H9 (cell line): ENCODE results near the gene PFKP. TPM values are rescaled to one million over a fixed set of nuclear protein-coding genes. Genes with fewer than 3 reads are reported as not detected.

ENCODE experiments used
- DNase-seq: peaks from one replicate; pipeline ENCODE4 v3.0.0-alpha.2; 2017
- H2AFZ ChIP-seq: one replicate; pipeline ENCODE4 v1.6.1; 2013; ENCODE audit warnings: mild to moderate bottlenecking, low read length, control low read depth, moderate library complexity
- H2AK5ac ChIP-seq: 2 replicates; pipeline ENCODE4 v1.6.1; 2013; ENCODE audit warnings: low read length, control low read depth, mixed read lengths; ENCODE audit not compliant: insufficient read length
- H2BK120ac ChIP-seq: one replicate; pipeline ENCODE4 v1.6.1; 2013; ENCODE audit warnings: low read depth, mild to moderate bottlenecking, low read length, control low read depth, inconsistent platforms; ENCODE audit not compliant: poor library complexity, severe bottlenecking
- H2BK12ac ChIP-seq: 2 replicates; pipeline ENCODE4 v1.6.1; 2013; ENCODE audit warnings: low read length, control low read depth, mixed read lengths, low read depth; ENCODE audit not compliant: insufficient read length
- H2BK15ac ChIP-seq: 2 replicates; pipeline ENCODE4 v1.6.1; 2013; ENCODE audit warnings: low read depth, low read length, control low read depth
- H2BK20ac ChIP-seq: one replicate; pipeline ENCODE4 v1.6.1; 2013; ENCODE audit warnings: low read depth, mild to moderate bottlenecking, low read length, control low read depth, inconsistent platforms; ENCODE audit not compliant: poor library complexity, severe bottlenecking
- H2BK5ac ChIP-seq: 2 replicates; pipeline ENCODE4 v1.6.1; 2013; ENCODE audit warnings: low read length, control low read depth, mixed read lengths; ENCODE audit not compliant: insufficient read length
- H3K14ac ChIP-seq: 2 replicates; pipeline ENCODE4 v1.6.1; 2013; ENCODE audit warnings: low read length, control low read depth; ENCODE audit not compliant: insufficient read depth
- H3K18ac ChIP-seq: 2 replicates; pipeline ENCODE4 v1.6.1; 2013; ENCODE audit warnings: low read depth, mild to moderate bottlenecking, mixed read lengths, low read length, control low read depth; ENCODE audit not compliant: insufficient read length
- H3K23ac ChIP-seq: 2 replicates; pipeline ENCODE4 v1.6.1; 2013; ENCODE audit warnings: low read length, control low read depth, mixed read lengths, low read depth; ENCODE audit not compliant: insufficient read length
- H3K23me2 ChIP-seq: 2 replicates; pipeline ENCODE4 v1.6.1; 2013; ENCODE audit warnings: low read depth, mild to moderate bottlenecking, mixed read lengths, low read length, control low read depth; ENCODE audit not compliant: insufficient read length, poor library complexity, severe bottlenecking
- H3K27ac ChIP-seq: 2 replicates; pipeline ENCODE4 v1.5.1; 2013; ENCODE audit warnings: low read length, control low read depth, mixed read lengths, low read depth; ENCODE audit not compliant: insufficient read length
- H3K27me3 ChIP-seq: 2 replicates; pipeline ENCODE4 v1.6.1; 2013; ENCODE audit warnings: low read length, control low read depth, inconsistent platforms; ENCODE audit not compliant: insufficient read depth
- H3K4ac ChIP-seq: 2 replicates; pipeline ENCODE4 v1.6.1; 2013; ENCODE audit warnings: low read depth, mild to moderate bottlenecking, control low read depth, inconsistent platforms, low read length, moderate library complexity
- H3K4me1 ChIP-seq: 2 replicates; pipeline ENCODE4 v1.6.1; 2013; ENCODE audit warnings: low read length, control low read depth, inconsistent platforms; ENCODE audit not compliant: insufficient read depth
- H3K4me2 ChIP-seq: 2 replicates; pipeline ENCODE4 v1.6.1; 2013; ENCODE audit warnings: low read length, control low read depth, mixed read lengths; ENCODE audit not compliant: insufficient read length, insufficient read depth
- H3K56ac ChIP-seq: 2 replicates; pipeline ENCODE4 v1.6.1; 2013; ENCODE audit warnings: low read depth, mild to moderate bottlenecking, mixed read lengths, low read length, control low read depth; ENCODE audit not compliant: insufficient read length
- H3K79me1 ChIP-seq: 2 replicates; pipeline ENCODE4 v1.6.1; 2013; ENCODE audit warnings: low read depth, mild to moderate bottlenecking, moderate library complexity, low read length, control low read depth, inconsistent platforms; ENCODE audit not compliant: insufficient read depth, poor library complexity, severe bottlenecking
- H3K79me2 ChIP-seq: 2 replicates; pipeline ENCODE4 v1.6.1; 2013; ENCODE audit warnings: low read length, control low read depth, inconsistent platforms; ENCODE audit not compliant: insufficient read depth
- H3K9ac ChIP-seq: 2 replicates; pipeline ENCODE4 v1.6.1; 2013; ENCODE audit warnings: low read length, control low read depth, mixed read lengths; ENCODE audit not compliant: insufficient read length; ENCODE audit errors: extremely low read depth
- H3K9me3 ChIP-seq: one replicate; pipeline ENCODE4 v1.6.1; 2013; ENCODE audit warnings: low read depth, low read length, inconsistent platforms; ENCODE audit not compliant: control insufficient read depth
- H3T11ph ChIP-seq: one replicate; pipeline ENCODE4 v1.6.1; 2013; ENCODE audit warnings: mild to moderate bottlenecking, low read length, control low read depth, inconsistent platforms
- H4K20me1 ChIP-seq: one replicate; pipeline ENCODE4 v1.6.1; 2013; ENCODE audit not compliant: control insufficient read depth, insufficient read length, insufficient read depth
- H4K5ac ChIP-seq: 2 replicates; pipeline ENCODE4 v1.6.1; 2013; ENCODE audit warnings: low read depth, mild to moderate bottlenecking, mixed read lengths, low read length, control low read depth; ENCODE audit not compliant: insufficient read length
- H4K8ac ChIP-seq: replicated peaks from 2 replicates; pipeline ENCODE4 v1.6.1; 2013; ENCODE audit warnings: low read length, control low read depth, mixed read lengths, low read depth; ENCODE audit not compliant: insufficient read length
- H4K91ac ChIP-seq: 2 replicates; pipeline ENCODE4 v1.6.1; 2013; ENCODE audit warnings: low read depth, mild to moderate bottlenecking, moderate library complexity, mixed read lengths, low read length, control low read depth; ENCODE audit not compliant: insufficient read length
- H3K27ac Mint-ChIP-seq, 3 experiments: 2 replicates in 2 of 3; 3 replicates in 1 of 3; pipeline ENCODE4 v1.8.0; 2020 to 2021; ENCODE audit warnings: mixed read lengths in 3 of 3, mild to moderate bottlenecking in 1 of 3, moderate library complexity in 1 of 3
- H3K27me3 Mint-ChIP-seq: 2 replicates; pipeline ENCODE4 v1.8.0; 2021; ENCODE audit warnings: low read depth, mild to moderate bottlenecking, moderate library complexity, mixed read lengths
- H3K36me3 Mint-ChIP-seq, 3 experiments: 2 replicates in 2 of 3; 3 replicates in 1 of 3; pipeline ENCODE4 v1.8.0; 2020 to 2021; ENCODE audit warnings: low read depth in 3 of 3, mixed read lengths in 3 of 3; ENCODE audit not compliant: insufficient read depth in 1 of 3
- H3K4me1 Mint-ChIP-seq, 2 experiments: 2 replicates each; pipeline ENCODE4 v1.8.0; 2020; ENCODE audit warnings: mixed read lengths in 2 of 2
- H3K4me3 Mint-ChIP-seq, 2 experiments: 2 replicates in 1 of 2; 3 replicates in 1 of 2; pipeline ENCODE4 v1.8.0; 2020 to 2021; ENCODE audit warnings: mild to moderate bottlenecking in 2 of 2, mixed read lengths in 2 of 2, moderate library complexity in 1 of 2
- H3K9me3 Mint-ChIP-seq, 2 experiments: 2 replicates in 1 of 2; 3 replicates in 1 of 2; pipeline ENCODE4 v1.8.0; 2020; ENCODE audit warnings: mild to moderate bottlenecking in 2 of 2, mixed read lengths in 2 of 2, moderate library complexity in 1 of 2
- CTCF ChIP-seq: fragments of 200-600 bp; sonication (generic); conservative IDR thresholded peaks from 3 replicates; pipeline ENCODE4 v1.8.0; 2021; ENCODE audit warnings: antibody characterized with exemption, mild to moderate bottlenecking
- WGBS: extraction: QIAGEN DNeasy Blood & Tissue Kit; methylation state at CpG from one replicate; pipeline ENCODE4 v1.1.7; 2013; ENCODE audit warnings: missing lambda C conversion rate, low lambda C conversion rate, mixed read lengths; ENCODE audit not compliant: insufficient read length; ENCODE audit errors: extremely low coverage; 5-methylcytosine and 5-hydroxymethylcytosine counted together
- total RNA-seq: library from RNA; stranded (reverse); gene quantifications from 2 replicates; pipeline ENCODE4 v1.2.1, GENCODE V29; 2021

PFKP gene
- total RNA-seq, 1 experiment from 2014 or later, result 145 TPM

- peaks cover 26% of the 10 kb centered on the region for H3K27me3 Mint-ChIP-seq
- peak overlapping the region; percentile 5; the same call in 1 of the 2 replicates for H3K14ac ChIP-seq
- no peak overlapping the region for H2BK20ac ChIP-seq
- H3K56ac ChIP-seq, result no peak overlapping the region
- TF ChIP-seq CTCF, result no peak
- no peak for DNase-seq
- no peaks in the 10 kb centered on the region for H3K79me1 ChIP-seq
- H4K5ac ChIP-seq, result no peak overlapping the region
- H4K91ac ChIP-seq, result no peak overlapping the region
- no peaks in the 10 kb centered on the region for H3K23me2 ChIP-seq
- no peaks in the 10 kb centered on the region; a peak in 1 of 5 replicates for H3K9me3 Mint-ChIP-seq
- H3K27me3 ChIP-seq, result no peaks in the 10 kb centered on the region
- H3K9ac ChIP-seq, result no peak overlapping the region
- no peak overlapping the region for H3K4me2 ChIP-seq
- H3T11ph ChIP-seq, result no peak overlapping the region
- no peak overlapping the region for H4K8ac ChIP-seq
- no peak overlapping the region for H3K4me3 Mint-ChIP-seq
- no peak overlapping the region for H3K27ac Mint-ChIP-seq
- no peaks in the 10 kb centered on the region for H3K36me3 Mint-ChIP-seq
- H2AFZ ChIP-seq, result no peak overlapping the region
- peaks cover 2% of the 10 kb centered on the region; the same call in 1 of the 2 replicates for H3K4me1 ChIP-seq
- no peak overlapping the region for H3K4ac ChIP-seq
- H3K27ac ChIP-seq, result no peak overlapping the region
- H2BK5ac ChIP-seq, result no peak overlapping the region
- no peaks in the 10 kb centered on the region for H3K79me2 ChIP-seq
- no peak overlapping the region for H2BK12ac ChIP-seq
- no peak overlapping the region for H3K23ac ChIP-seq
- no peaks in the 10 kb centered on the region for H4K20me1 ChIP-seq
- no peak overlapping the region for H2AK5ac ChIP-seq
- H3K4me1 Mint-ChIP-seq, result peaks cover 34 to 38% of the 10 kb centered on the region in 2 experiments
- H2BK15ac ChIP-seq, result no peak overlapping the region
- WGBS, result no CpG with 5 or more reads among the region's 5 CpGs
- no peak overlapping the region for H2BK120ac ChIP-seq
- no peak overlapping the region for H3K18ac ChIP-seq
- no peaks in the 10 kb centered on the region for H3K9me3 ChIP-seq
These were observed 10.9 kb upstream of the PFKP start for GRCh38 chr10:3056280-3057037.
